Measurements from ENCODE around the gene ATP5F1C. TPM values are rescaled to one million over a fixed set of nuclear protein-coding genes. Genes with fewer than 3 reads are reported as not detected.
"Not testable (repeated sequence)": the region's sequence is repeated elsewhere in the genome, so short reads cannot be mapped to it uniquely, and the experiment has no call there.

ATP5F1C gene
- total RNA-seq (2014; rRNA removed): 301 and 304 TPM in 2 replicates
- polyA plus RNA-seq (2012): 227 TPM

DNA sequence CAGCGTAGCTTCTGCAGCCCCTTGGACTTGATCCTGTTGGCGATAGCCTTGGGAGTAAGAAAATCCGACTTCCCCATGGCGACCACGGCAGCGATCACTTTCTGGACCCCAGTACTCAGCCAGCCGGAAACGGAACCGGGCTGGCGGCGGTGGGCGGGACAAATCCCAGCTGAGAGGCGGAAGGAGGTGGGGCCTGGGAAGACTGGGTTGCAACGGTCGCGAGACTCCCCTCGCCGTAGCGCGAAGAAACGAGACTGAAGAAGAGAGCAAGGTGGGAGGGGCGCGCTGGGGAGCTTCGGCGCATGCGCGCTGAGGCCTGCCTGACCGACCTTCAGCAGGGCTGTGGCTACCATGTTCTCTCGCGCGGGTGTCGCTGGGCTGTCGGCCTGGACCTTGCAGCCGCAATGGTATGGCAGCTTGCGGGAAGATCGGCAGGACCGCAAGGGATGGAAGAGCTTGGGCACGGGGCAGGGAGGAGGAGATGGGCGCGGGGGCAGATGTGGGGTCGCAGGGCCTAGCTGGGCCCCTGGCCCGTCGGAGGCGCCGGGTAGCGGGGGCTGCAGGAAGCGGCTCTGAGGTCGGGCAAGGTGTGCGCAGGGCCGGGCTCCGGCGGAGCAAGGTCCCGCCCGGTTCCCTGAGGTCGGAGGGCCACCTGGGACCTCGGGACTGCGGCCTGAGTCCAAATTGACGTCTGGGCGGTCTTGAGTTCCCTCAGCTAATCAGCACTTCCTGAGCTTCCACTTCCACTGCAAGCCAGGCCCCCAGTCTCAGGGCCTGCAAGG lies at the start of gene ATP5F1C, which contains the start of gene KIN:
Gene ATP5F1C, plus strand, starts transcription at position 321 of the 782 bp plus-strand sequence. Its CDS starts 31 bp downstream, at position 352.
Gene KIN, minus strand, starts transcription at position 137 of the 782 bp plus-strand sequence. Its CDS starts 60 bp downstream, at position 77.
- peak; percentile 94 for DNase-seq (ENCODE audit: low read depth)

DNA sequence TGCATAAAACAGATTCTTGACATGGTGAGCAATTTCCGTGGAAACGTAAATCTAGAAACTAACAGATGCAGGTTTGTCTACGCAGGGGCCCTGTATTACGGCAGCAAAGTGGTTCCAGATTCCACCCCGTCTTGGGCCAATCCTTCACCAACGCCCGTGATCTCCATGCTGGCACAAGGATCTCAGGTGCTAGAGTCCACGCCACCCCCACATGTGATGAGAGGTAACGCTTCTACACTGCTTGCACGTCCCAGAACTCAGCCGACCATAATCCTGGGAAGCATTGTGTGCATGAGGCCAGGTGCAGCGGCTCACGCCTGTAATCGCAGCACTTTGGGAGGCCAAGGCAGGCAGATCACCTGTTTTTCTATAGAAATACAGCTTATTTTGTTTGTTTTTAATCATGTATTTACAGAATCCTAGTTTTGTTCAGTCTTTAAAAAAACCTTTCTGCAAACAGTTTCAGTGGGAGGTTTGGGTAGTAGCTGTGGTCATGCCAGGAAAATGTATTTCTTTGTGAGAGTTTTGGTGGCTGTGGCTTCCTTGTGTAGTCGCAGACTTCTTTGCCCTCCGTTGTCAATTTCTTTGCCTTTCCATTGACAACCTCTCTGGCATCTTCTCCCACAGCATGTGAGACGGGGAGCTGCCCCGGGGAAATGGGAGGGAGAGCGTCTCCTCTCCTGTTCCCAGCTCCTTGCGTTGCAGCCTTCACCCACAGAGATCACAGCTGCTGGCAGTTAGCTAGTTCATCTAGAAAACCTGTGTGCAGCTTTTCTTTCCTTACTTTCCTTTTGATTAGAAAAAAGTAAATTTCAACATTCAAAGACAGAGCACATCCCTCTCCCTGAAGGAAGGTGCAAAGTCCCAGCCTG lies 49.2 kb upstream of the ATP5F1C start:
- DNase-seq (ENCODE audit: low read depth): no peak

DNA sequence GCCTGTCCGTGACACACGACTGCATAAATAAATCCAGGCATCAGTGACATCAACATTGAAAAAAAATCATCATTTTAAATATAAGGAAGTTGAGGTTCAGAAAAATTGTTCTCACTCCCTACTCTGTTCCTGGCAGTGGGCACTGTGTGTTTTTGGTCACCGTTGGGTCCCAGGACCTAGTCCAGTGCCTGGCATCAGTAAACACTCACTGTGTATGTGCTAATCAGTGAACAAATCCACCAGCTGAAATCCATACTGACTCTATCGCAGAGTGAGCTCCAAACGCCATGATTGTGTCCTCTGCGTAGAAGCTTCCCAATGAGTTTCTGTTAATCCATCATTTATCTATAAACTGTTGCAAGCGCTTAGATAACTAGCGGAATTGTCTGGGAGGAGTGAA lies 43.7 kb upstream of the ATP5F1C start:
- no peak for DNase-seq (ENCODE audit: low read depth)

DNA sequence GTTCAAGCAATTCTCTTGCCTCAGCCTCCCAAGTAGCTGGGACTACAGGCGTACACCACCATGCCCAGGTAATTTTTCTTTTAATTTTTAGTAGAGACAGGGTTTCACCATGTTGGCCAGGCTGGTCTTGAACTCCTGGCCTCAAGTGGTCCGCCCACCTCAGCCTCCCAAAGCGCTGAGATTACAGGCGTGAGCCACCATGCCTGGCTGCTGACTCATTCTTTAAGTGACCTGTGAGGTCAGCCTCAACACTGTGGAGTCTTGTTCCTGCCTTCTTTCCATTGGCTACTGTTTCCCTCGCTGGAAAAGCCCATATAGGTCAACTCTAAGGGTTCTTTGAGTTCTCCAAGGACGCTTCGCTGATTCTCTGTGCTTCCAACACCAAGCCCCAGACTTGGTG lies 39.3 kb upstream of the ATP5F1C start:
- peak; percentile 7 for DNase-seq (ENCODE audit: low read depth)

DNA sequence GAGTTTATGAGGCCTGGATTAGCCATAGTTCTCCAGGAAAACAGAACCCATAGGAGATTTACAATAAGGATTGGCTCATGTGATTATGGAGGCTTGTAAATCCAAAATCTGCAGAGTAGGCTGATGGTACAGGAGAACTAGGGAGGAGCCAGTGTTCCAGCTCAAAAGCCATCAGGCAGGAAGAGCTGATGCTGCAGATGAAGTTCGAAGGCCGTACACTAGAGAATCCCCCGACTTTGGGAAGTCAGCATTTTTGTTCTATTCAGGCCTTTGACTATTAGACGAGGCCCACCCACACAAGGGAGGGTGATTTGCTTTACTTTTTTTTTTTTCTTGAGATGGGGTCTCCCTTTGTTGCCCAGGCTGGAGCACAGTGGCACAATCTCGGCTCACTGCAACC lies 37.8 kb upstream of the ATP5F1C start:
- DNase-seq (ENCODE audit: low read depth): no peak

DNA sequence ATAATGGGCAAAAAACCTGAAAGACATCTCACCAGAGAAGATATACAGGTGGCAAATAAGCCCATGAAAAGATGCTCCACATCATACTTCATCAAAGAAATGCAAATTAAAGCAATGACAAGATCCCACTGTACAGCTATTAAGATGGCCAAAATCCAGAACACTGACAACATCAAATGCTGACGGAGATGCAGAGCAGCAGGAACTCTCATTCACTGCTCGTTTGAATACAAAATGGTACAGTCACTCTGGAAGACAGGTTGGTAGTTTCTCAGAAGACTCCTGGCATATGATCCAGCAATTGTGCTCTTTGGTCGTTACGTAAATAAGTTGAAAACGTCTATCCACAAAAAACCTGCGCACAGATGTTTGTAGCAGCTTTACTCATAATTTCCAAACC lies 35.7 kb upstream of the ATP5F1C start:
- DNase-seq (ENCODE audit: low read depth): no peak

DNA sequence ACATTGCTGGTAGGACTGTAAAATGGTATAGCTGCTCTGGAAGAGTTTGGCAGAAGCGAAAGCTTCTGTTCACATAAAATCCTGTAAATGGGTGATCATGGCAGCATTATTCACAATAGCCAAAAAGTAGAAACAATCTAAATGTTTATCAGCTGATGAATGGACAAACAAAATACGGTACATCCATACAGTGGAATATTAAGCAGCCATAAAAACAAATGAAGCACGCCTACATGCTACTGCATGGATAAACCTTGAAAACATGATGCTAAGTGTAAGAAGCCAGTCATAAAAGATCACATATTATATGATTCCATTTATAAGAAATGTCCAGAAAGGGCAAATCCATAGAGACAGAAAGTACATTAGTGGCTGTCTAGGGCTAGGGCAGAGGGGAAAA lies 32.9 kb upstream of the ATP5F1C start:
- no peak for DNase-seq (ENCODE audit: low read depth)

DNA sequence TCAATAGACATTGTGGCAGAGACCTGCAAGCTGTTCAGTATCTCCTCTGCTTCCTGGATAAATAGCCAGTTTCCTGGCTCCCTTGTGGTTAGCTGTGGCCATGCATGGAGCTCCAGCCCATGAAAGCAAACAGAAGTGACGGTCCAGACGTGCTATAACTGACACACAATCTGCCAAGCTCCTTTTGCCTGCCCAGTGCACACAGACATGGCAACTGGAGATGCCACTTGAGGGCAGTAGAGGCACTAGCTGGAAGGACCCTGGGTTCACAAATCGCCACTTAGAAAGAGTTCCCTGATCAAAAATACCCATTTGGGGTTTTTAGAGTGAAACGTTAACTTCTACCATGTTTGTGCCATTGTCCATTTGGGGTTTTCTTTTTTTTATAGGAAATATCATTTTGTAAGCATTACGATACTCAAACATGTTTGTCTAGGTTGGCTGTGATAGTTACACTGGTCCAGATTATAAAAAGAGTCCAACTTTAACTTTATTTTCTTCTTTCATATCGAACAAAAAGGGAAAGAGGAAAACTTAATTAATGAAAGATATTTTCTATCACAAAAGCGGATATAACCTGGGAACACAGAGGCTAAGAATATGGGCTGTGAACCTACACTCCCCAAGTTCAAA lies 31.5 kb upstream of the ATP5F1C start:
- DNase-seq (ENCODE audit: low read depth): peak; percentile 26

DNA sequence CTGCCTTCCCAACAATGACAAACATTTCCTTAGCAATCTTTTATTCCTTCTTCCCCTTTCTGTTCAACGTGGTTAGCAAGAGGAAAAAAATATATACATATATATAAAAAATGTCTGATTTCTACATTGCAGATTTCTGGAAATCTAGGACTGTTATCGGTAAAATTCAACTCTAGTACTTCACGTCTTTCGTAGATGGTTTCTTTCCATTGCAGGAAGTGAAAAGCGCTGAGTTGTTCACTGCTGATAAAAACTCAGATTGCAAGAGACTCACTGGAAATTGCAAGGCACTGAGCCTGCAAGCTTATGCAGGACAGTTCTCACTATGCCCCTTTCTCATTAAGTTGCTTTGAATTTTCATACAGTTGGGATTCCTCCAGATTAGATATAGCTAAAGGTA lies 24.0 kb upstream of the ATP5F1C start:
- DNase-seq (ENCODE audit: low read depth): no peak

DNA sequence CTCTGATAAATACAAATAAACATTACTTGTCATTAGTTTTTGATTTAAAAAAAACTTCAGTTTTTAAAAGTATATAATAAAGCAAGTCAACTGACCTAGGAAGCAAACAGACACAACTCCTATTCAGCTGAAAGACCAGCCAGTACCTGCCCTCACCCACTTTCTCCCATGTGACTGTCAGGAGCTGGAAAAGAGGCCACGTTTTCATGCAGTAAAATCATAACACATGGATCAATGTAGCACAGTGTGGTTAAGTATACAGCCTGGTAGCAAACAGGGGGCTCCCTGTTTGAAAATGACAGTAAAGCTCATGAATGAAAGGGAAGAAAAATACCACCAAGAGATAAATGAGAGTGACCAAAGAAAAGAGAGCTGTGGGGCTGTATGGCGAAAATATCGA lies 21.7 kb upstream of the ATP5F1C start:
- no peak for DNase-seq (ENCODE audit: low read depth)

DNA sequence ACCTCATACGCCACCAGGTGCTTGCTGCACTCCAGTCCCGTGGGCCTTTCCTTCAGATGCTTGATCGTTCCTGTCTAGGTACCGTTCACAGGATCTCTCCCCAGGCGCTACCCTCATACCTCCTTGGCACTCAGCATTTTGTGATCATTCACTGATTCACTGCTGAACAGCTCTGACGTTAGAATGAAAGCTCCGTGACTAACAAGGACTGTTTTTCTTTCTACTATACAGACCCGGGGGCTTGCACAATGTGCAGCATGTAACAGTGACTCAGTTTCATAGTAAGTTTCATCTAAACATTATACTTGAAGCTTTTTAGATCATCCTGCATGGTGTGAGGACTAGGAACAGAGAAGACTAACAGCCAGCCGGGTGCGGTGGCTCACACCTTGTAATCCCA lies 20.8 kb upstream of the ATP5F1C start:
- peak; percentile 54 for DNase-seq (ENCODE audit: low read depth)

DNA sequence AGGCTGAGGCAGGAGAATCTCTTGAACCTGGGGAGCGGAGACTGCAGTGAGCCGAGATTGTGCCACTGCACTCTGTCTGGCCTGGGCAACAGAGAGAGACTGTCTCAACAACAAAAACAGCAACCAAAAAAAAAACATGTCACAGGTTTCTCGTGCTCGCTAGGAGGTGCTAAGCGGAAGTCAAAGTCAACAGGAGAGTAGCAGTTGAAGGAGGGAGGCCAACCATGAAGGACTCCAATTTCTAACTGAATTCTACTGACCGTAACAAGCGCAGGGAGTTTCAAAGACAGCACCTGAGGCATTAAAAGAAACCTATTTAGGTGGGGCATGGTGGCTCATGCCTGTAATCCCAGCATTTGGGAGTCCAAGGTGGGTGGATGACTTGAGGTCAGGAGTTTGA lies 19.6 kb upstream of the ATP5F1C start:
- DNase-seq (ENCODE audit: low read depth): no peak

DNA sequence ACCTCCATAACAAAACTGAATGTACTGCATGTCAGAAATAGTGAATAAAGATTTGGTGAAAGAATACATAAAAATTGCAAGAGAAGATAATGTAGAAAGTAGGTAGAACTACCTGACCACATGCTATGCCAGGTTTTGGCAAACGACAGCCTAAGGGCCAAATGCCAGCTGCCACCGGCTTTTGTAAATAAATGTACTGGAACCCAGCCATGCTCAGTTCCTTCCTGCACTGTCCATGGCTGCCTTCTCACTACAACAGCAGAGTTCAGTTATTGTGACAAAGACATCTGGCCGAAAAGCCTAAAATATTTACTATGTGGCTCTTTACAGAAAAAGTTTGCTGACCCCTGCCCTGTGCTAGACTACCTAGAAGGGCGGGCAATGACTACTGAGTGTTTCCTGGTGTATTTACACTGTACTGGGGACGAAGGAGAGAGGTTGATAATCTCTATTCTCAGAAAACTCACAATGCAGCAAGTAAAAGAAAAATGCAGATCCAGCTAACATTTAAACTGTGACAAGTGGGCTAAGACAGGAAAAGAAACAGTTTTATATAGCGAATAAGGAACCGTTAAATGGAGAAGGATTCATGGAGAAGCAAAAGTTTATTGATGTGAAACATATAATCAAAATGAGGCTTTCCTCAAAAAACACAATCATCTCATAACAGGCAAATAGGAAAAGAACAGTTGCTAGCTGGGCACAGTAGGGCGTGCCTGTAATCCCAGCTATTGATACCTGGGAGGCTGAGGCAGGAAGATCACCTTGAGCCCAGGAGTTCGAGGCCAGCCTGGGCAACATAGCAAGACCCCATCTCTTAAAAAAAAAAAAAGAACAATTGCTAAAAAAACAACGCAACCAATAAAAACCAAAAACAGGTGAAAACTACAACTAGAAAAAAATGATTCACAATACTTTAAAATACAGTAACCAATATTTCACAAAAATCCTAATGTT lies 13.9 kb upstream of the ATP5F1C start:
- no peak for DNase-seq (ENCODE audit: low read depth)

DNA sequence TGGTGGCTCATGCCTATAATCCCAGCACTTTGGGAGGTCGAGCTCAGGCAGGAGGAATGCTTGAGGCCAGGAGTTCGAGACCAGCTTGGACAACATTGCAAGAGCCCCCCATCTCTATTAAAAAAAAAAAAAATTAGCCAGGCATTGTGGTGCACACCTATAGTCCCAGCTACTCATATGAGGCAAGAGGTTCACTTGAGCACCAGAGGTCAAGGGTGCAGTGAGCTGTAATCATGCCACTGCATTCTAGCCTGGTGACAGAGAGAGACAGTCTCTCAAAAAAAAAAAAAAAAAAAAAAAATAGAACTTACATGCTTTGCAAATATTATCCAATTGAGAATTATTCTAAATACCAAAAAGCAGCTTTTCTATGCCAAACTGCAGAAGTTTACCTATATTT lies 11.2 kb upstream of the ATP5F1C start:
- no peak for DNase-seq (ENCODE audit: low read depth)

DNA sequence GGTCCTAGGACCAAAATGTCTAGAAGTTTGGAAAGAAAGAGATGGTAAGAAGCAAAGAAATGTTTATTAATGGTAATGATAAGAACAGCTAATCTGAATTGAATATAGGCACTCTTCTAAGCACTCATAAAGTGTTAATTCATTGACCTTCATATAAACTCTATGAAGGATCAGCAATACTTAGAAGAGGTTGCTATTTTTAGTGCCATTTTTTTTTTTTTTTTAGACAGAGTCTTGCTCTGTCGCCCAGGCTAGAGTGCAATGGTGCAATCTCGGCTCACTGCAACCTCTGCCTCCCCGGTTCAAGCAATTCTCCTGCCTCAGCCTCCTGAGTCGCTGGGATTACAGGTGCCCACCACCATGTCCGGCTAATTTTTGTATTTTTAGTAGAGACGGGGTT lies 5.8 kb upstream of the ATP5F1C start:
- not testable (repeated sequence) for DNase-seq (ENCODE audit: low read depth)

DNA sequence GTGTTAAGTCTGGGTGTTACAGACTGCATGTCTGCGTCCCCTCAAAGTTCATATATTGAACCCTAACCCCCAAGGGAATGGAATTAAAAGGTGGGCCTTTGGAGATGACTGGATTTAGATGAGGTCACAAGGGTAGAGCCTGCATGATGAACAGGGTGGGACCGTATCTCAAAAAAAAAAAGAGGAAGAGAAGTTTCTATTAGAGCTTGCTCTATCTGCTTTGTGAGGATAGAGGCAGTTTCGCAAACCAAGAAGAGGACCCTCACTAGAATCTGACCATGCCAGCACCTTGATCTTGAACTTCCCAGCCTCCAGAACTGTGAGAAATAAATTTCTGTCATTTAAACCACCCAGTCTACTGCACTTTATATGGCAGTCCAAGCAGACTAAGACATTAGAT lies 1.5 kb upstream of the ATP5F1C start:
- no peak for DNase-seq (ENCODE audit: low read depth)

DNA sequence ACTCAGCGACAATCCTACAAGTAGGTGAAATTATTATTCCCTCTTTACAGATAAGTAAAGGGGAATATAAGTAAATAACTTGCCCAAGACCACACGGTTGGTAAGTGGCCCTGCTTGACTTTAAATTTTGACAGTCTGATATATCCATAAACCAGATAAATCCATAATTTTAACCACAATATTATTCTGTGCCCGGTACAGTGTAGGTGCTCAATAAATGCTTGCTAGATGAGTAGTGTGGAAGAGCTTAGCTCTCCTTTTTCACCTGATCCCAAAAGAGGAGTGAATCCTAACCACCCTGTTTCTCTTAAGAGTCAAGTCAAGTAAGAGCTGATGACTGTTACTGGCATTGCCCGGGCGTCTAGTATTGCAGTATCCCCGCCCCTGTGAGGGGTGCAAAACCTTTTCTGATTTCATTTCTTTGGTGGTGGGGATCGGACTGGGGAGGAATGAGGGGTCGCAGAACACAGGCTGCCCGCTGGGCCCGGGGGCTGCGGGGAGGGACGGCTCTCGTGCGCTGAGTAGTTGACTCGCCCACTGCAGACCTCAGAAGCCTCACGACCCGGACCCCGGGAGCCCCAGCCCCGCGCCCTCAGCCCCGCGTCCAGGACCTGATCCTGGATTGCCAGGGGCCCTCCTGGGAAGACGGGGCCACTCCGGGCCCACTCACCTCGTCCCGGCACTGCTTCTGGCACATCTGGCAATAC lies 674 bp upstream of the ATP5F1C start:
- peak; percentile 9 for DNase-seq (ENCODE audit: low read depth)

DNA sequence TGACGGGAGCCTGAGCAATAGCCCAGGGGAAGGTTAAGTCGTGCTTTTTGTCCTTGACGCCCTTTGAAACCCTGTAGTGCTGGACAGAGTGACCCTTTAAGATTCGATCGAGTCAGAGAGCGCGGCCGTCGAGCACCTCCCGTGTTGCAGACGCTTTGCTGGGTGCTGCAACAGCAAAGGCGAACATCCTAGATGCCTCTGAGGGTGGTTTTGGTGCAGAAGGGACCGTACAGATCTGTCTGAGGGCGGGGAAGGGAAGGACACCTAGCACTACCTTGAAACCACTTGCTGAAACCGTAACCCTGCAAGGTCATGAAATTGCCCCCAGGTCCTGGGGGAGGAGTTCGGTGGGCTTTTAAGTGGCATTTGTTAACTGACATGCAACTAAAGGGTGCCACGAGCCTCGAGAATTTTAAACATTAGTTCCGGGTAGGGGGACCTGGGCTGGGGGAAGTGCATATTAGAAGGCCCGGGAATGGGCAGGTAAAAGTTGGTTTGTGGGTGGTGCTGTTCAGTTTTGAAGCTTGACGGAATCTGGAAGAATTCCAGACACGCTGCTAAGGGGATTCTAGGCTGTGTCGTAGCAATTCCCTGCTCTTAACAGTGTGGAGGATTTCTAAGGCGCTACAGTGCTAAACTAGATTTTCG lies 786 bp downstream of the ATP5F1C start:
- no peak for DNase-seq (ENCODE audit: low read depth)

DNA sequence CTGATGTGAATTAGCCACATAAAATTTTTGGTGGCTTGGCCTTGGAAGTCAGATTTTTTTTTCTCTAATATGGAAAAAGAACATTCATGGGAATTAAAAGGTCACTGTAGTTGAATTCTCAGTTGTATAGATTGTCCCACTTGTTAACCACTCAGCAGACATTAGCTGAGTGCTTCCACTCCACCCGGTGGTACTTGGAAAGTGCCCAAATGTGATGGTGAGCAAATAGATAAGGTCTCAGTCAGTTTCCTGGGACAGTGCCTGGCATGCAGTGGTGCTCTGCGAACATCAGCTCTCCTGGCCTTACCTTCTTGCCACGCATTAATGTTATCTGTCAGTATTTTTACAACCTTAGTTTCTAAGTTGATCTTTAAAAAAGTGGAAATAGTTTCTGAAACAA lies 1.4 kb downstream of the ATP5F1C start:
- DNase-seq (ENCODE audit: low read depth): peak; percentile 23

DNA sequence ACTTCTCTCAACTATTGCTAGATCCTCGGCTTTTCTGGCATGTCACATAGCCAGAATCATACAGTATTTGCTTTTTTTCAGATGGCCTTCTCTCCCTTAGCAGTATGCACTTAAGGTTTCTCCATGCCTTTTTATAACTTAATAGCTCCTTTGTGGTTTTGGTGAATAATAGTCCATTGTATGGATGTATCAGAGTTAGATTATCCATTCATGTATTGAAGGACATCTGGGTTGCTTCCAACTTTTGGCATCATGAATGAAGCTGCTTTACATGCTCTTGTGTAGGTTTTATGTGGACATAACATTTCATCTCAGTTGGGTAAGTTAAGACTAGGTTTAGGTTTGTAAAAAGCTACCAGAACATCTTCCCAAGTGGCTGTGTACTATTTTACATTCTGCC lies 4.6 kb downstream of the ATP5F1C start:
- no peak for DNase-seq (ENCODE audit: low read depth)

All from LHCN-M2 (cell line).